DOHH2 (cell line): Measurements from ENCODE around the gene PRKD2.

Experiments
- EZH2phosphoT487 ChIP-seq: fragments of 200-600 bp; sonication (generic); IDR thresholded peaks from 2 replicates; pipeline ENCODE4 v1.6.1; 2017; ENCODE audit warnings: borderline replicate concordance, mild to moderate bottlenecking, antibody characterized with exemption, low read length, moderate library complexity, mixed read lengths
- TF ChIP-seq, protein P1 (sequence below): fragments of 200-600 bp; sonication (generic); IDR thresholded peaks from one replicate; pipeline ENCODE4 v1.5.1; 2014; ENCODE audit warnings: antibody characterized with exemption, mild to moderate bottlenecking, low read depth, low read length; ENCODE audit not compliant: poor library complexity, severe bottlenecking

DNA sequence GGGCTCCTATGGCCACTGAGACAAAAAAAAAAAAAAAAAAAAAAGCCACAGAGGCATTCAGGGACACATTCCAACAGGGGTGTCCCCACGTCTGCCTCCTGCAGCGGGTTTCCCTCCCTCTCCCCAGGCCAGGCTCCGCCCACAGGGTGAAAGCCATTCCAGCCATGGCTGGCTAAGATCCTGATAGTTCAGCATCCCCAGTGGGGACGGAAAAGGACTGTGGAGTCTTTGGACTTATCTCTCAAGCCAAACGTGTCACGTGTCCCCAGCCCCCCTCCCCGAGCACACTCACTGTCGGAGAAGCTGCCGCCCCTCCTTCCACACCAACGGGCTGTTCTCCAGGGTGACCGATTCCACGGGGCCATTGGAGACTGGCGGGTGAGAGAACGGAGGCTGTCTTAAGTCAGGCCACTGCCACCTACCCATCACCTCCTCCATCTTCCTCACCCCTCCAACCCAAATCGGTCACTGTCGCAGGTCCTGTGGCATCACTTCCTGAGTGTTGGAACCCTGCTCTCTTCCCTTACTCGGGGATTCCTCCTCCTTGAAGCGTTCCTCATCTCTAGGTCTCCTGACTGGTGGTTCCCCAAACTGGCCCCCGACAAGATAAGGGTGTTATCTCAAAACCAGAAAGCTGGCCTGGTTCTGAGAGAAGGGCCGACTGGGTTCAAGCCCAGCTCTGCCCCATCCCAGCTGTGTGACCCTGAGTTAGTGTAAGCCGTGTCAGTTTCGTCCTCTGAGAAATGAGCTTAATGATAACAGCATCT, 19.8 kb upstream of the PRKD2 start:
- TF ChIP-seq, protein P1, sequence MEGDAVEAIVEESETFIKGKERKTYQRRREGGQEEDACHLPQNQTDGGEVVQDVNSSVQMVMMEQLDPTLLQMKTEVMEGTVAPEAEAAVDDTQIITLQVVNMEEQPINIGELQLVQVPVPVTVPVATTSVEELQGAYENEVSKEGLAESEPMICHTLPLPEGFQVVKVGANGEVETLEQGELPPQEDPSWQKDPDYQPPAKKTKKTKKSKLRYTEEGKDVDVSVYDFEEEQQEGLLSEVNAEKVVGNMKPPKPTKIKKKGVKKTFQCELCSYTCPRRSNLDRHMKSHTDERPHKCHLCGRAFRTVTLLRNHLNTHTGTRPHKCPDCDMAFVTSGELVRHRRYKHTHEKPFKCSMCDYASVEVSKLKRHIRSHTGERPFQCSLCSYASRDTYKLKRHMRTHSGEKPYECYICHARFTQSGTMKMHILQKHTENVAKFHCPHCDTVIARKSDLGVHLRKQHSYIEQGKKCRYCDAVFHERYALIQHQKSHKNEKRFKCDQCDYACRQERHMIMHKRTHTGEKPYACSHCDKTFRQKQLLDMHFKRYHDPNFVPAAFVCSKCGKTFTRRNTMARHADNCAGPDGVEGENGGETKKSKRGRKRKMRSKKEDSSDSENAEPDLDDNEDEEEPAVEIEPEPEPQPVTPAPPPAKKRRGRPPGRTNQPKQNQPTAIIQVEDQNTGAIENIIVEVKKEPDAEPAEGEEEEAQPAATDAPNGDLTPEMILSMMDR = no peak
- no peak for TF ChIP-seq EZH2phosphoT487
